VCaP (cell line): ENCODE results near the gene TUB.

Experiments
- H3K27ac ChIP-seq: fragments of 450-650 bp; 2 replicates; pipeline ENCODE4 v1.5.1; 2017
- CTCF ChIP-seq: fragments of 450-650 bp; conservative IDR thresholded peaks from 2 replicates; pipeline ENCODE4 v1.5.1; 2017; ENCODE audit warnings: mild to moderate bottlenecking, moderate library complexity

Gene TUB

GRCh38 chr11:8049084-8049483 is 31.9 kb upstream of the TUB start:
- TF ChIP-seq CTCF = no peak
- no peak overlapping the region for H3K27ac ChIP-seq

- no peak for TF ChIP-seq CTCF
- H3K27ac ChIP-seq = no peak overlapping the region
Measured at GRCh38 chr11:8055091-8055835, 25.7 kb upstream of the TUB start.

GRCh38 chr11:8055836-8056526 is 25.0 kb upstream of the TUB start:
- no peak overlapping the region for H3K27ac ChIP-seq
- no peak for TF ChIP-seq CTCF

GRCh38 chr11:8056810-8057463 is 24.1 kb upstream of the TUB start:
- no peak for TF ChIP-seq CTCF
- no peak overlapping the region for H3K27ac ChIP-seq

GRCh38 chr11:8058216-8058615 is 22.8 kb upstream of the TUB start:
- H3K27ac ChIP-seq = no peak overlapping the region
- TF ChIP-seq CTCF = no peak

GRCh38 chr11:8059030-8059429 is 22.0 kb upstream of the TUB start:
- no peak for TF ChIP-seq CTCF
- no peak overlapping the region for H3K27ac ChIP-seq

GRCh38 chr11:8059571-8060011 is 21.4 kb upstream of the TUB start:
- H3K27ac ChIP-seq = no peak overlapping the region
- TF ChIP-seq CTCF = no peak
